Esophagus squamous epithelium (tissue), 5 donors: ENCODE measurements around the gene NLGN1. TPM values are rescaled to one million over a fixed set of nuclear protein-coding genes. Genes with fewer than 3 reads are reported as not detected.

Experiments
- DNase-seq: peaks from one replicate; lab custom pipeline; 2025; lab: John Stamatoyannopoulos, UW
- H3K27ac ChIP-seq, 4 donors: fragments of 200-600 bp; sonication (generic); one replicate each; pipeline ENCODE4 v1.5.1; 2016 to 2019; ENCODE audit warnings: mild to moderate bottlenecking in 1 of 4
- H3K27me3 ChIP-seq, 4 donors: fragments of 200-600 bp; sonication (generic); 1 replicate in 3 of 4; 2 replicates in 1 of 4; pipeline versions ENCODE4 v1.5.1 to v1.6.0; 2017 to 2021; ENCODE audit warnings: antibody characterized with exemption in 1 of 4
- H3K36me3 ChIP-seq, 3 donors: fragments of 200-600 bp; sonication (generic); one replicate each; pipeline ENCODE4 v1.5.1; 2016 to 2019
- H3K4me1 ChIP-seq, 3 donors: fragments of 200-600 bp; sonication (generic); one replicate each; pipeline ENCODE4 v1.5.1; 2017 to 2019
- H3K4me3 ChIP-seq, 4 donors: fragments of 200-600 bp; sonication (generic); 1 replicate in 3 of 4; 2 replicates in 1 of 4; pipeline ENCODE4 v1.5.1; 2016 to 2019; ENCODE audit warnings: mild to moderate bottlenecking in 2 of 4, moderate library complexity in 1 of 4
- H3K9me3 ChIP-seq, 3 donors: fragments of 200-600 bp; sonication (generic); one replicate each; pipeline ENCODE4 v1.5.1; 2016 to 2019
- POLR2A ChIP-seq, 4 donors: fragments of 450-650 bp; IDR thresholded peaks; one replicate each; pipeline ENCODE4 v1.6.1; 2017; ENCODE audit warnings: antibody characterized with exemption in 4 of 4, mild to moderate bottlenecking in 4 of 4, moderate library complexity in 3 of 4
- WGBS, 2 donors: methylation state at CpG; one replicate each; pipeline ENCODE4 v1.1.5; 2018; 5-methylcytosine and 5-hydroxymethylcytosine counted together
- intact Hi-C: fragments of 100-400 bp; cut with DNase I; formaldehyde crosslinking; loops from one replicate; pipeline ENCODE4 v1.15.0; 2022
- total RNA-seq, 4 donors: library from RNA; depleted of rRNA; stranded (reverse); fragments of >200 nt; gene quantifications; one replicate each; pipeline ENCODE4 v1.1.0, GENCODE V29; 2016
- TF ChIP-seq, protein P1 (sequence below), 6 experiments: fragments of 450-650 bp in 4 of 6; fragments of 200-600 bp in 2 of 6; sonication (generic) in 2 of 6; IDR thresholded peaks; one replicate each; pipeline ENCODE4 v1.5.1; 2016 to 2019; ENCODE audit warnings: antibody characterized with exemption in 6 of 6, mild to moderate bottlenecking in 4 of 6, moderate library complexity in 4 of 6
- donor health status: DM: yes; HTN: yes; CAD: no.

The NLGN1 gene
- total RNA-seq, 4 donors from 2014 or later: 0.34 to 12.6 (median 2.9) TPM

DNA sequence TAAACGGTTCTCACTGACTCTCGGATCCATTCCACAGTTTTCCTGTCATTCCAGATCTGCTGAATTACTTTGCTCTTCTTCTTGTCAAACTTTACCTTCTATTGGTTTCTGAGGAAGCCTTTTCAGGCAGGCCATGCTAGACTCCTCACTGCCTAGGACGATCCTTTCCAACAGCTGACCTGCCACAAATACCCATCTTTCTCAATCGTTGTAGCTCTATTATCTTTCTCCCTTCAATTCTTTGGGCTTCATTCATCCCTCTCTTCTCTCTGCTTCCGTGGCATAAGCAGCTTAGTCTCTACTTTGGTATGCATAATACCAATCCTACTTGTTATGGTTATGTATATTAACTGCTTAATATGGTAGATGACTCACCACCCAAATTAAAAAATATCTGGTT lies 421.8 kb downstream of the NLGN1 start:
- no peaks in the 10 kb centered on the region for H3K36me3 ChIP-seq
- intact Hi-C loops: no loop called here
- WGBS, 2 donors: 56 to 67% methylated on average over 5 of the region's 5 CpGs
- H3K4me3 ChIP-seq: no peak overlapping the region
- no peak for DNase-seq
- no peak for TF ChIP-seq POLR2A (IDR thresholded peaks at IDR 0.05)
- TF ChIP-seq, protein P1, sequence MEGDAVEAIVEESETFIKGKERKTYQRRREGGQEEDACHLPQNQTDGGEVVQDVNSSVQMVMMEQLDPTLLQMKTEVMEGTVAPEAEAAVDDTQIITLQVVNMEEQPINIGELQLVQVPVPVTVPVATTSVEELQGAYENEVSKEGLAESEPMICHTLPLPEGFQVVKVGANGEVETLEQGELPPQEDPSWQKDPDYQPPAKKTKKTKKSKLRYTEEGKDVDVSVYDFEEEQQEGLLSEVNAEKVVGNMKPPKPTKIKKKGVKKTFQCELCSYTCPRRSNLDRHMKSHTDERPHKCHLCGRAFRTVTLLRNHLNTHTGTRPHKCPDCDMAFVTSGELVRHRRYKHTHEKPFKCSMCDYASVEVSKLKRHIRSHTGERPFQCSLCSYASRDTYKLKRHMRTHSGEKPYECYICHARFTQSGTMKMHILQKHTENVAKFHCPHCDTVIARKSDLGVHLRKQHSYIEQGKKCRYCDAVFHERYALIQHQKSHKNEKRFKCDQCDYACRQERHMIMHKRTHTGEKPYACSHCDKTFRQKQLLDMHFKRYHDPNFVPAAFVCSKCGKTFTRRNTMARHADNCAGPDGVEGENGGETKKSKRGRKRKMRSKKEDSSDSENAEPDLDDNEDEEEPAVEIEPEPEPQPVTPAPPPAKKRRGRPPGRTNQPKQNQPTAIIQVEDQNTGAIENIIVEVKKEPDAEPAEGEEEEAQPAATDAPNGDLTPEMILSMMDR (IDR thresholded peaks at IDR 0.05): no peak
- H3K27ac ChIP-seq: no peak overlapping the region
- no peaks in the 10 kb centered on the region for H3K9me3 ChIP-seq
- no peaks in the 10 kb centered on the region for H3K4me1 ChIP-seq
- H3K27me3 ChIP-seq: no peaks in the 10 kb centered on the region

DNA sequence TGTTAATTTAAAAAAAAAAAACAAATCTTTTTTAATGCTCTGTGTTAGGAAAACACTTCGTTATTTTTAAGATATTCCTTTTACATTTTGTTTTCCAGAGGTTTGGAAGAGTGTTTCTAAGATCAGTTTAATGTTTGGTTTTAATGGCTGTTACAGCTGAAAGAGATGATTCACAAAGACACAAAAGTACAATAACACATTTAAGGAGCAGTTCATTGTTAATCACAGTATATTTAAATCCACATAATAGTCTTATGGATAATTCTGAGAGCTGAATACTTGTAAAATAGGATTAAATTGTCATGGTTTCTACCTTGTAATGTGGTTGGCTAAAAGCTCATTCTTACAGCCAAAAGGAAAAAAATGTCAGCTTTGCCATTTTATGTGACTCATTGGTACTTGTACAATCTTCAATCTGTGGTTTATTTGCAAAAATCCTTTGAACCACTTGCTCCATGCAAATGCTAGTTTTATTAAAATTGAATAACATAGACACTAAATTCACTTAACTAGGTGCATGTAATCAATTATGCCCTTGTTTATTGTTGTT lies 426.4 kb downstream of the NLGN1 start:
- DNase-seq: no peak
- no peaks in the 10 kb centered on the region for H3K36me3 ChIP-seq
- H3K4me1 ChIP-seq: no peaks in the 10 kb centered on the region
- TF ChIP-seq POLR2A (IDR thresholded peaks at IDR 0.05): no peak
- TF ChIP-seq, protein P1 (IDR thresholded peaks at IDR 0.05): no peak
- 44 to 50% methylated on average over 1 of the region's 1 CpG for WGBS, 2 donors
- intact Hi-C loops: no loop called here
- H3K27me3 ChIP-seq: no peaks in the 10 kb centered on the region
- H3K9me3 ChIP-seq: no peaks in the 10 kb centered on the region
- H3K4me3 ChIP-seq: no peak overlapping the region
- H3K27ac ChIP-seq: no peak overlapping the region

DNA sequence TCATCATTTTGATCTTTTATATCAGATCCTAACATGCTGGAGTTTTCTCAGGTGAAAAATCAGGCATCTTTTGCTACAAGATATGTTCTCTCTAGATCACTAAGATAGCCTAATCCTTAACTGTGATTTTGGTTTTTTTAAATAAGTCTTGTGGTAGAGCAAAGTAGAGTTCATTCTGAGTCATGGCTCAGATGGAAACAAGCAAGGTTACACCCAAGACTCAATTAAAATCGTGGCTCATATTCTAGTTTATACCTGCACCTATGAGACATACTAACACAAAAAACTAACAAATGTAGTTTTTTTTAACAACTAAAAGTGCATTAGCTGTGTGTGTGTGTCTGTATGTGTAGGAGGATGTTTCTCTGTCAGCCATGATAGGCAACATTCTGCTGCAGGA lies 428.2 kb downstream of the NLGN1 start:
- TF ChIP-seq, protein P1 (IDR thresholded peaks at IDR 0.05): no peak
- TF ChIP-seq POLR2A (IDR thresholded peaks at IDR 0.05): no peak
- Histone ChIP-seq H3K27ac (no peak overlapping the region), H3K4me3 (no peak overlapping the region), H3K36me3 (no peaks in the 10 kb centered on the region), H3K27me3 (no peaks in the 10 kb centered on the region), H3K4me1 (no peaks in the 10 kb centered on the region), H3K9me3 (no peaks in the 10 kb centered on the region)
- DNase-seq: no peak
- intact Hi-C loops: no loop called here
- 23 to 35% methylated on average over 1 of the region's 1 CpG for WGBS, 2 donors

DNA sequence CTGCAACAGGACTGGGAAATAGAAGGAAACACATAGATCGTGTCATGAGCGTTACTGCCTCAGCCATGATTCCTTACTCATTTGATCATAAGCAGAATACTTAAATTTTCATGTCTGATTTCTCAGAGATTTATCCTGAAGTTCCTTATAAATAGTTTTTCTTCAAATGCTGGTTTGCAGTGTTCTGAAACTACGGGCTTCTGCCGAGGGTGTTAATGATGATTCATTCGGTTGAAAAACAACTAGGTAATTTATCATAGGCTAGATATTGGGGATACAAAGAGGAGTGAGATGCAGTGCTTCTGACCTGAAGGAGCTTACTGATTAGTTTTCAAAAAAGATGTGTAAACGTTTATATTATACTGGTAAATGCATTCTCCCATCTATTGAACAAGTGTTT lies 428.9 kb downstream of the NLGN1 start:
- TF ChIP-seq, protein P1 (IDR thresholded peaks at IDR 0.05): no peak
- TF ChIP-seq POLR2A (IDR thresholded peaks at IDR 0.05): no peak

DNA sequence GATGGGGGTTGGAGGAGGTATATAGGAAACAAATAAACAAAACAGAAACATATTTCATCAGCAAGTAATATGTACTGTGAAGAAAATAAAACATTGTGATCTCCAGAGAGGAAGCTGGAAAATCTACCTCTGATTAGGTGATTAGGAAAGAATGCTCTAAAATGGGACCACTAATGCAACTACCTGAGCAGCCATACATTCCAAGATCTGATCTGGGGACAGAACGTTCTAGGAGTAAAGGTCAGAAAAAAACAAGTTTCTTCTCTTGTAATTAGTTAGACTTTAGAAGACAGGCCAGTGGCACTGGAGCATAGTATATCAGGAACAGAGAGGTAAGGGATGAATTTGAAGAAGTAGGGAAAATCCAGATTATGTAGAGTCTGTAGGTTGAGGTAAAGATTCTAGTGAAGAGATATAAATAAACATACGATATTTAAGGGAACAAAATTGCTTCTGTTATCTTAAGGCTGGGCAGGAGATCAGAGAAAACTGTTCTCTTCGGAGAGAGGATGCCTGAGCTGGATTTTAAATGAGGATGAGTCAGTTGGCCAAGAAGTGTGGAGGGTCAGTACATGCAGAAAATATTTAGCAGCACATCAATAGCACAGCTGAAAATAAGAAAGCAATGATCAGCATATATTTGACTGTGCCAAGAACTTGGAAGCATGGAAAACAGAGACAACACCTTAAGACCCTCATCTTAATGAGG lies 429.5 kb downstream of the NLGN1 start:
- no peaks in the 10 kb centered on the region for H3K27me3 ChIP-seq
- no peak for TF ChIP-seq POLR2A (IDR thresholded peaks at IDR 0.05)
- TF ChIP-seq, protein P1 (IDR thresholded peaks at IDR 0.05): no peak
- no peaks in the 10 kb centered on the region for H3K36me3 ChIP-seq
- intact Hi-C loops: no loop called here
- DNase-seq: no peak
- no peak overlapping the region for H3K4me3 ChIP-seq
- no peaks in the 10 kb centered on the region for H3K4me1 ChIP-seq
- 29 to 47% methylated on average over 3 of the region's 3 CpGs for WGBS, 2 donors
- no peaks in the 10 kb centered on the region for H3K9me3 ChIP-seq
- no peak overlapping the region for H3K27ac ChIP-seq

More for the DNA sequence above, 428.9 kb downstream of the NLGN1 start:
- Histone ChIP-seq H3K27ac (no peak overlapping the region), H3K27me3 (no peaks in the 10 kb centered on the region), H3K4me1 (no peaks in the 10 kb centered on the region), H3K36me3 (no peaks in the 10 kb centered on the region), H3K4me3 (no peak overlapping the region), H3K9me3 (no peaks in the 10 kb centered on the region)
- intact Hi-C loops: no loop called here
- WGBS, 2 donors: 47 to 62% methylated on average over 6 of the region's 6 CpGs
- DNase-seq: no peak
